ENCODE data around the gene SLC27A5.
"Not testable (repeated sequence)": the region's sequence is repeated elsewhere in the genome, so short reads cannot be mapped to it uniquely, and the experiment has no call there.

The SLC27A5 gene

DNA sequence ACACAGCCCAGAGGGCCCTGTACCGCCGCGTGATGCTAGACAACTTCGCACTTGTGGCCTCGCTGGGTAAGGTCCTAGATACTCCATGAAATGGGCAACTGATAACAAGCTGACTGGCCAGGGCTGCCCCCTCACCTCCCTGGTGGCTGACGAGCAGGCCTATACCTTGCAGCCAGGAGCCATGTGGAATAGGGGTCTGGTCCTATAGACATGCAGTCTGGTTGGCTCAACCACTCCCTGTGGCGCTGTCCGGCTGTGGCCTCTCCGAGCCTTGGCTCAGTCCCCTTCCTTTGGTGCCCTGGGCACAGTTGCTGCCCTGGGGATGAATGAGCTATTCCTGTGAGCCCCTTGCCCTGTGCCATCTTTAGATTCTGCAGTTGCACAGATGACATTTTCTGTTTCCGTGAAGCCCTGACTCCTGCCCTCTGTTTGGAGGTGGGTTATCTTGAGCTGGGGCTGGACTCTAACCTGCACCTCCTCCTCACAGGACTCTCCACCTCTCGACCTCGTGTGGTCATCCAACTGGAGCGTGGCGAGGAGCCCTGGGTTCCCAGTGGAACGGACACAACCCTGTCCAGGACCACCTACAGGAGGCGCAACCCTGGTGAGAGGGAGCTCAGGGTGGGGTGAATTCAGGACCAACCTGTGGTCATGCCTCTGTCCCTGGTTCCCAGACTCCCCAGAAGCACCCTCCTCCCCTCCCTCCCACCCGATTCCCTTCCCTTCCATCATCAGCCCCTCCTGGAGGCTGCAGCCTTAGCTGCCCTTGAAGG lies 42.4 kb downstream of the SLC27A5 start:
- no peak for DNase-seq (ENCODE audit: low read depth in 3 of 3)

- no peak for DNase-seq (ENCODE audit: low read depth in 3 of 3)
Measured at GRCh38 chr19:58468216-58468839, 43.5 kb downstream of the SLC27A5 start.

DNA sequence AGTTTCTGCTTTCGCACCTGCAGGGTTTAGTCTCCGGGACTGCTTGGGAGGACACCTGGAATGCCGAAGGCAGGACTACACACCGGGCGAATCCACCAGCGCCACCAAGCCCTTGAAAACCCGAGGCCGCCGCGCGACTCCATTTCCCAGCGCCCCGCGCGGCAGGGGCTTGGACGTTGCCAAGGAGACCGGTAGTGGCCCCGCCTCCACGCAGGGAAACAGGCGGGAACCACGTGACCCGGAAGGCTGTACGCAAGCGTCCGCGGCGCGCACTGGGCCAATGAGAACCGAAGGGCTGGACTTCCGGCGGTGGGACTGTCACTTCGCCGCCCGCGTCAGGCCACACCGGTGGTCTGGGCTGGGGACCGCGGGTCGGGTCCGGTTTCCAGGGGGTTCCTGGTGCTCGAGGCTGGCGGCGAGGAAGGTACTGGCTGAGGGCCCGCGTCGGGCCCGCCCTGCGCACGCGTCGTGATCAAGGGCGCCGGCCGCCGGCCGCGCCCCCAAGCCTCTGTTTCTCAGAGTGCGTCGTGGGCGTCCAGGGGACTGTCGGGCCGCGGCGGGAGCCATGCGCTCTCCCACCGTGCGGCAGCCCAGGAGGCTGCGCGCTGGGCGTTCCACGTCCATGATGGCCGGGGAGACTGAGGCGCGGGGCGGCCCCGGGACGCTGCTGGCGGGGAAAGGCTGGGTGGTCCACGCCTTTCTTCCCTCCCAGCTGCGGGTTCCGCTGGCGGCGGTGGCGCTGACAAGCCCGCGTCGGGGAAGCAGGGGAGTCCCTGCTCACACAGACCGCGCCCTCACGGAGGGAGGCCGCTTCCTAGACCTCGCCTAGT lies 44.8 kb downstream of the SLC27A5 start, which contains the start of gene ZNF324:
TSS of gene ZNF324 (plus strand) at position 321 of the 830 bp plus-strand sequence. CDS start 2,106 bp downstream, outside the sequence.
- DNase-seq (ENCODE audit: low read depth in 3 of 3): peak; percentile 92 to 96 (median 96)

DNA sequence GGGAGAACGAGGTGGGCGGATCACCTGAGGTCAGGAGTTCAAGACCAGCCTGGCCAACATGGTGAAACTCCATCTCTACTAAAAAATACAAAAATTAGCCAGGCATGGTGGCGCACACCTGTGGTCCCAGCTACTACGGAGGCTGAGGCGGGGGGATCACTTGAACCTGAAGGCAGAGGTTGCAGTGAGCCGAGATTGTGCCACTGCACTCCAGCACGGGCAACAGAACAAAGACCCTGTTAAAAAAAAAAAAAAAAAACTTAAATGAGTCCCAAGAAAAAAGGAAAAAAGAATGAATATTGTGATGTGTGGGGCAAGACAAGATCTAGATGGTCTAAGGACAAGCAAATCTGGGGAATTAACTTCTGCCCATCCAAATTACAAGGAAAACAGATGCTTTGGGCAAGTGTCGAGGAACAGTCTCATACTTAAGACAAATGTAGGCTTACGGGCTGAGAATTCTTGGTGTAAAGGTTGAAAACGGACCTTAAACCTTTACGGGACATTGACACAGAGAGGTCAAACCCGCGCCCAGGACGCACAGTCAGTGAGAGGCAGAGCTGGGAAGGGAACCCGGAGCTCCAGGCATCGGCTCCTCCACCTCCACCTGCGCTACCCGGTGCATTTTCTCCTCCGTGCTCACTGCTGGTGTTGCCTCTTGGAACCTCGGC lies 45.6 kb downstream of the SLC27A5 start:
- no peak for DNase-seq (ENCODE audit: low read depth in 3 of 3)

DNA sequence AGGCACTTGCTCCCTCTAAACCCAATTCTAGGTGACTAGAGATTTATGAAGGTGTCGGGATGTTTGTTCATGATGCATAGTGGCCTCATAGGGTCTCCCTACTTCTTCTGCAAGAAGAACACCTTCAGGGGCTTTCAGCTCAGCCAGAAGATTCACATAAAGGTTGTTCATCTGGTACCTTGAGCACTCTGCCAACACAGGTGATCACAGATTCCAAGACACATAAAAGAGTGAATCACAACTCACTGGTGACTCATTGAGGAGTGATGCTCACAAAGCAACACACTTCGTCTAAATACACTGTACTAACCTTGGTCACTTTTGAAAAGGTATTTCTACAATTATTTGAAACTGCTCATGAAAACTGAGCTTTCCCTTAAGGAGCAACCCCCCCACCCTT lies 51.8 kb downstream of the SLC27A5 start:
- no peak for DNase-seq (ENCODE audit: low read depth in 3 of 3)

DNA sequence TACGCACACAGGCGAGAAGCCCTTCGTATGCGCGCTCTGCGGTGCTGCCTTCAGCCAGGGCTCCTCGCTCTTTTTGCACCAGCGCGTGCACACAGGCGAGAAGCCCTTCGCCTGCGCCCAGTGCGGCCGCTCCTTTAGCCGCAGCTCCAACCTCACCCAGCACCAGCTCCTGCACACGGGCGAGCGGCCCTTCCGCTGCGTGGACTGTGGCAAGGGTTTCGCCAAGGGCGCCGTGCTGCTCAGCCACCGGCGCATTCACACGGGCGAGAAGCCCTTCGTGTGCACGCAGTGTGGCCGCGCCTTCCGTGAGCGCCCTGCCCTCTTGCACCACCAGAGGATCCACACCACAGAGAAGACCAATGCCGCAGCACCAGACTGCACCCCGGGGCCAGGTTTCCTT lies 55.7 kb downstream of the SLC27A5 start:
- DNase-seq (ENCODE audit: low read depth in 3 of 3): no peak

- no peak for DNase-seq (ENCODE audit: low read depth in 3 of 3)
Measured at GRCh38 chr19:58455306-58455705, 56.5 kb downstream of the SLC27A5 start.

- no peak for DNase-seq (ENCODE audit: low read depth in 3 of 3)
Measured at GRCh38 chr19:58453743-58454142, 58.0 kb downstream of the SLC27A5 start.

DNA sequence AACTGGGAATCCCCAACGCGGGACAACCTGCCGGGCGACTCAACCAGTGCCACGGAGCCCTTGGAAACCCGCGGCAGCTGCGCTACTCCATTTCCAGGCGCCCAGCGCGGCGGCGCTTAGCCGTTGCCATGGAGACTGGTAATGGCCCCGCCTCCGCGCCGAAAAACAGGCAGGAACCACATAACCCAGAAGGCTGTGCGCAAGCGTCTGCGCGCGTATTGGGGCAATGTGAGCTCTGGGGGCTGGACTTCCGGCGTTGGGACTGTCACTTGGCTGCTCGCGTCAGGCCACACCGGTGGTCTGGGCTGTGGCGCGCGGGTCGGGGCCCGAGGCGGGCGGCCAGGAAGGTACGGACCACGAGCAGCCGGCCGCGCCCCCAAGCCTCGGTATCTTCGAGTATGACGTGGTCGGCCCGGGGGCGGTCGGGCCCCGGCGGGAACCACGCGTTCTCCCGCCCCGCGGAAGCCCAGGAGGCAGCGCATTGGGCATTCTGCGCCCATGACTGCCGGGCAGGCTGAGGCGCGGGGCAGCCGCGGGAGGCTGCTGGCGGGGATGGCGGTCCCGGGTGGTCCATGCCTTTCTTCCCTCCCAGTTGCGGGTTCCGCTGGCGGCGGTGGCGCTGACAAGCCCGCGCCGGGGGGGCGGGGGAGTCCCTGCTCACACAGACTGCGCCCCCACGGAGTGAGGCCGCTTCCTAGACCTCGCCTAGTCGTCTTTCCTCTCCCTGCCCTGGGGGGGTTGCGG lies 60.3 kb downstream of the SLC27A5 start, which contains the start of gene ZNF324B:
TSS of gene ZNF324B (plus strand) at position 265 of the 744 bp plus-strand sequence. CDS start 2,080 bp downstream, outside the sequence.
- DNase-seq (ENCODE audit: low read depth in 3 of 3): peak; percentile 85 to 95 (median 95)

- no peak for DNase-seq (ENCODE audit: low read depth in 3 of 3)
Measured at GRCh38 chr19:58450856-58451357, 60.9 kb downstream of the SLC27A5 start.

DNA sequence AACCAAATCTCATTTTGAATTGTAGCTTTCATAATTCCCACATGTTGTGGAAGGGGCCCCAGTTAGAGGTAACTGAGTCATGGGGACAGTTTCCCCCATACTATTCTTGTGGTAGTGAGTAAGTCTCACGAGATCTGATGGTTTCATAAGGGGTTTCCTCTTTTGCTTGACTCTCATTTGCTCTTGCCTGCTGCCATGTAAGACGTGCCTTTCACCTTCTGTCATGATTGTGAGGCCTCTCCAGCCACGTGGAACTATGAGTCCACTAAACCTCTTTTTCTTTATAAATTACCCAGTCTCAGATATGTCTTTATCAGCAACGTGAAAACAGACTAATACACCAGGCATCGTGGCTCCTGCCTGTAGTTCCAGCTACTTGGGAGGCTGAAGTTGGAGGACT lies 61.8 kb downstream of the SLC27A5 start:
- DNase-seq (ENCODE audit: low read depth in 3 of 3): not testable (repeated sequence)

DNA sequence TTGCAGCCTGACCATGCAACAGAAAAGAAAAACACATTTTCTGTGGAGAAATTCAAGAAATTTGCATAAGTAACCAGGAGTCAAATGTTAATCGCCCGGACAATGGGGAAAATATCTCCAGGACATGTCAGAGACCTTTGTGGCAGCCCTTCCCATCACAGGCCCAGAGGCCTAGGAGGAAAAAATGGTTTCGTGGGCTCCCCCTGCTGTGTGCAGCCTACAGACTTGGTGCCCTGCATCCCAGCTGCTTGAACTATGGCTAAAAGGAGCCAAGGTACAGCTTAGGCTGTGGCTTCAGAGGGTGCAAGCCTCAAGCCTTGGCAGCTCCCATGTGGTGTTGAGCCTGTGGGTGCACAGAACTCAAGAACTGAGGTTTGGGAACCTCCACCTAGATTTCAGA lies 62.9 kb downstream of the SLC27A5 start:
- not testable (repeated sequence) for DNase-seq (ENCODE audit: low read depth in 3 of 3)
